ENCODE measurements around the gene CCDC83.
"Not testable (repeated sequence)": the region's sequence is repeated elsewhere in the genome, so short reads cannot be mapped to it uniquely, and the experiment has no call there.

CCDC83 gene

DNA sequence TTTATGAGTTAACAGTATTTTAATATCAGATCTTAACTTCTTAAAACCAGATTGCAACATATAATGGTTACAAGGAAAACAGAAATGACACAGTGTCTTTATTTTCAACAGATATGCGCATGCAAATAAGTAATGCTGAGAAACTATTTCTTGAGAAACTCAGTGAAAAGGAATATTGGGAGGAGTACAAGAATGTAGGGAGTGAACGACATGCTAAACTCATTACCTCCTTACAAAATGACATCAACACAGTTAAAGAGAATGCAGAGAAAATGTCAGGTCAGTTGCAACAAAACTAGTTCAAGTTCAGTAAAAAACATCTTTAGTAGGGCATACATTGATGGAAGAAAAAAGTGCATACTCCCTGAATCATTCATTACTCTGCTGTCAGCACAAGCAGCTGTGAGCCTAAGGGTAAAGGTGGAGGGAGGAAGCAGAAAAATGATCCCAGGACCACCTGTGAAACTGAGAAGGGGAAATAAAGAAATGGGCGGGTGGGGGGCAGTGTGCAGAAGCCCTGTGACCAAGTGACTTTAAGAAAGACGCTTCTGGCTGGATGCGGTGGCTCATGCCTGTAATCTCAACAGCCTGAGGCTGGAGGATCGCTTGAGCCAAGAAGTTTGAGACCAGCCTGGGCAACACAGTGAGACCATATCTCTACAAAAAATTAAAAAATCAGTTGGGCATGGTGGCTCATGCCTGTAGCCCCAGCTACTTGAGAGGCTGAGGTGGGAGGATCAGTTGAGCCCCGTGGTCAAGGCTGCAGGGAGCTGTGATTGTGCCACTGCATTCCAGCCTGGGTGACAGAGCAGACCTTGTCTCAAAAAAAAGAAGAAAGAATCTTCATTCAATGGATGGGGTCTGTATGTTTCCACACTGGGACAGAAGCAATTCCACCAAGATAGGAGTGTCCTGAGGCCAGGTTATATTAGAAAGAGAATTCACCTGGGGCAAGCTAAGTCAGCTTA lies 31.2 kb downstream of the CCDC83 start:
- no peak for DNase-seq (ENCODE audit: low read depth)

DNA sequence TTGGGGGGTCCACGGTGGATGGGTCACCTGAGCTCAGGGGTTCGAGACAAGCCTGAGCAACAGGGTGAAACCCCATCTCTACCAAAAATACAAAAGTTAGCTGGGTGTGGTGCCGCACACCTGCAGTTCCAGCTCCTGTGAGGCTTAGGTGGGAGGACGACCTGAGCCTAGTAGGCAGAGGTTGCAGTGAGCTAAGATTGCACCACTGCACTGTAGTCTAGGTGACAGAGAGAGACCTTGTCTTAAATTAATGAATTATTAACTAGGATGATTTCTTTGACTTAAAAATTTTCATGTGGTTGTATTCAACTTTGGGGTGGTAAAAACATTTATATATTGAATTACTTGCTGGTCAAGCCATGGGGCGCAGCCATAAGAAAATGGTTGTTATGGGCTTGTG lies 33.9 kb downstream of the CCDC83 start:
- DNase-seq (ENCODE audit: low read depth): no peak

GRCh38 chr11:85889676-85890579 lies 34.7 kb downstream of the CCDC83 start:
- no peak for DNase-seq (ENCODE audit: low read depth)

- DNase-seq (ENCODE audit: low read depth): no peak
Measured at GRCh38 chr11:85893395-85893794, 38.2 kb downstream of the CCDC83 start.

DNA sequence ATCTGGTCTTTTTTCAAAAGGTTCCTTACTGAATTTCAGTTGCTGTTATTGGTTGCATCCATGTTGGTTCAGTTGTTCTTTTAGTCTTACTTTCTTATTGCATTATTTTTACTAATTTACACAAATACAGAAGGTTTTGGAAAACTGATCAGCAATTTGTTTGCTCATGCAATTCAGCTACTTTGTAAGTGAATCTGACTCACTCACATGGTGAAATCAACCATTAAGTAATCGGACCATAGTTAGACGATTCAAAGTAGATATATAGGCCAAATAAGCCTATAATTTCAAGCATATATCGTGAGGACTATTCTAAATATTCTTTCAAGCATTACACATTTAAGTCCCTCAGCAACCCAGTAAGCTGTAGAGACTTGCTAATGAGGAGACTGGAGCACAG lies 41.7 kb downstream of the CCDC83 start:
- DNase-seq (ENCODE audit: low read depth): no peak

DNA sequence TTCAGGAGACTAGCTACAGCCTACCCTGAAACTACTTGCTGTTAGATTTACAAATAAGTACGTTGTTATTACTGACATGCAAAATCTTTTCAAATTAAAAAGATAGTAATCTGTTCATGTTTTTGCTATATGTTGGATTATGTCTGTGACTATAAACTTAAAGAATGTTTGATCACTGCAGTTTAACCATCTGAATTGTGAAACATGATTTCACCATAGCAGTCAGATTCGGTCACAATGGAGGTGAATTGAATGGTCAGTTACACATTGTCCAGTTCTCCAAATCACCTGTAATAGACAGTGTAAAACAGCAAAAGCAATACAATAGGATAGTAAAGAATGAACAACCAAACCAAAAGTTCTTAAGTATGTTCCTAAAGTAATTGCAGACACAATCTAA lies 43.3 kb downstream of the CCDC83 start:
- DNase-seq (ENCODE audit: low read depth): no peak

DNA sequence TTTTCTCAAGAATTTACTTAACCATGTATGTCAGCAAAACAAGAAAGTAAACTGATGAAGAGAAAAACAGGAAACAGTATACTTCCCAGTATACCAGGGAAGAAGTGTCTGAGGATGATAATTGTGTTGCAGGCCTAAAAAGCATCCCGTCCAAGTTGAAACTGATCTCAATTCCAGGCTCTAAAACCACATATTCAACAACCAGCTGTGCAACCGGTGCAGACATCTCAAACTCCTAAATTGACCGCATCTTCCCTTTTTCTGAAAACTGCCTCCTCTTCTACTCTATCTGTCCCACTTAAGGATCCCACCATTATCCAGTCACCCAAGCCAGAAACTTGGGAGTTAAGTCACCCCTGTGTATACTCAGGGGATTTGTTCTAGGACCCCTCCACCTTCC lies 47.2 kb downstream of the CCDC83 start:
- DNase-seq (ENCODE audit: low read depth): no peak

DNA sequence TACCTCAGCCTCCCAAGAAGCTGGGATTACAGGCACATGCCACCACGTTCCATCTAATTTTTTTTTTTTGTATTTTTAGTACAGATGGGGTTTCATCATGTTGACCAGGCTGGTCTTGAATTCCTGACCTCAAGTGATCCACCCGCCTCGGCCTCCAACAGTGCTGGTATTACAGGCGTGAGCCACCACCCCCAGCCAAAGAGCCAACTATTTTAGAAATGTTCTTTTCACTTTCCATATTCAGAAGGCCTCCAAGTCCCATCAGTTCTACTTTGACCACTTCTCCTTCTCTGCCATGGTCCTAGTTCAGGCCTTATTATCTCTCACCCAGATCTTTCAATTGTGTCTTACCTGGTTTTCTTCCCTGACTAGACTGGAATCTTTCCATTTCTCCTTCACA lies 48.2 kb downstream of the CCDC83 start:
- DNase-seq (ENCODE audit: low read depth): no peak

GRCh38 chr11:85903811-85904210 lies 48.6 kb downstream of the CCDC83 start:
- no peak for DNase-seq (ENCODE audit: low read depth)

GRCh38 chr11:85912414-85912813 lies 57.2 kb downstream of the CCDC83 start:
- no peak for DNase-seq (ENCODE audit: low read depth)

- DNase-seq (ENCODE audit: low read depth): no peak
Measured at GRCh38 chr11:85913513-85913912, 58.3 kb downstream of the CCDC83 start.

DNA sequence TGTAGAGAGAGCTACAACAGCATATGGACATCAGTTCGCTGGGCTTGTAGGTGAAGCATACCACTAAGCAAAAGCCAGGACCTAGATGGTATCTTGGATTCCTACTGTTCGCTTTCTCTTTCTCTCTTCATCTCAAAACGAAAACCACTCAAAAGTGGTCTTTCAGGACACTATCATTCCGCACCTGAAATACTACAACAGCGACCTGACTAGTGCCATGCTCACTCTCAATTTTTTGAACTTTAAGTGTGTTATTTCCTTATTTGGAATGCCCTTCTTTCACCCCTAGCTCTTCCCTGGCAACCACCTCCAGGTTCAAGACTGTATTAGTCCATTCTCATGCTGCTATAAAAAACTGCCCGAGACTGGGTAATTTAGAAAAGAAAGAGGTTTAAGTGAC lies 59.2 kb downstream of the CCDC83 start:
- DNase-seq (ENCODE audit: low read depth): no peak

- no peak for DNase-seq (ENCODE audit: low read depth)
Measured at GRCh38 chr11:85918910-85919794, 64.0 kb downstream of the CCDC83 start.

- DNase-seq (ENCODE audit: low read depth): no peak
Measured at GRCh38 chr11:85922367-85922766, 67.2 kb downstream of the CCDC83 start.

DNA sequence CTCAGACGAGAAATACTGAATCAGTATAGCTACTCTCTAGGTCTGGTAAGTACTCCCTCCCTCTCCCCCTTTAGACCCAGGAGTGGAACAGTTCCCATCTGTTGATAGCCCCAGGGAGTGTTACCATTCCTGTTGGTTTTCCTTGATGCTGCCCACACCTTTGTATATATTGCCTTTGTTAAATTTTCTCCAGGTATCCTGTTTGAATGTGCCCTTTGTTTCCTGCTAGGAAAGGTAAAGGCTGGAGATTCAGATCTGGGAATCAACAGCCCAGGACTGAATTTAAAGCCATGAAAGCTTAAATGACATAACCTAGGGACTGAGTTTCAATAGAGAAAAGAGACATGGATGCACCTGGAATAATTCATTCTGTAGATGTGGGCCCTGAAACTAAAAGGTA lies 68.3 kb downstream of the CCDC83 start:
- DNase-seq (ENCODE audit: low read depth): no peak

- DNase-seq (ENCODE audit: low read depth): not testable (repeated sequence)
Measured at GRCh38 chr11:85926653-85927214, 71.6 kb downstream of the CCDC83 start.

- DNase-seq (ENCODE audit: low read depth): no peak
Measured at GRCh38 chr11:85930879-85931366, 75.7 kb downstream of the CCDC83 start.

GRCh38 chr11:85934596-85935169 lies 79.5 kb downstream of the CCDC83 start:
- DNase-seq (ENCODE audit: low read depth): no peak

- DNase-seq (ENCODE audit: low read depth): no peak
Measured at GRCh38 chr11:85935751-85936150, 80.6 kb downstream of the CCDC83 start.

- DNase-seq (ENCODE audit: low read depth): no peak
Measured at GRCh38 chr11:85937835-85938234, 82.7 kb downstream of the CCDC83 start.

All from activated T-cell treated with anti-CD3 and anti-CD28 coated beads for 48 hours (primary cell).